NK-92 treated with Interleukin-12 subunit alpha and Interleukin-12 subunit beta, amount 100 ng/mL, for 24 hours (cell line): ENCODE data around the gene RARG.
"Not testable (repeated sequence)": the region's sequence is repeated elsewhere in the genome, so short reads cannot be mapped to it uniquely, and the experiment has no call there.

ENCODE experiments used
- DNase-seq: peaks from one replicate; lab custom pipeline; 2025; lab: John Stamatoyannopoulos, UW

Gene RARG

DNA sequence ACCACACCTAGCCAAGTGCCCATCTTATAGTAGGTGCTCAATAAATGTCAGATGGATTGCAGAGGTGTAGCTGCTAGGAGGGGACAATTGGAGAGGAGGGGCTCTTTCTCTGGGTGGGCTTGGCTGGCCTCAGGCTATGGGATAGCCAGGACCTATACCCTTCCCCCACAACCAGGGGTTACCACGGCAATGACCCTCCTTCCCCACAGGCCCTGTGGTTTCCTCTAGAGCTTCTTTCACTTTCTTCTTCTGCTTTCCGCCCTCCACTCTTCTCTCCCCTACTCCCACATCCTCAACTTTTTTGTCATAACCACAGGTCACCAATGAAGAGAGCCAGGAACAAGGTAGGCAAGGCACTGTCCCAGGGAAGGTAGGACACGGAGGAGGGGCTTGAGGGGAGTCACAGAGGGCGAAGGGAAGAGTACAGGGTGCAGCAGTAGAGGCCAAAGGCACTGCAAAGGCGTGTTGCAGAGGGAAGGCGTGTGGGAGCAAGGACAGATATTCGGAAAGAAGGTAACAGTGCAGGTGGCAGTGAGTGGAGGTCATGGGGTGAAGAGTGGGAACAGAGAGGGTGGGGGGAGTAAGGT, 23.0 kb downstream of the RARG start:
- peak; percentile 35 for DNase-seq

DNA sequence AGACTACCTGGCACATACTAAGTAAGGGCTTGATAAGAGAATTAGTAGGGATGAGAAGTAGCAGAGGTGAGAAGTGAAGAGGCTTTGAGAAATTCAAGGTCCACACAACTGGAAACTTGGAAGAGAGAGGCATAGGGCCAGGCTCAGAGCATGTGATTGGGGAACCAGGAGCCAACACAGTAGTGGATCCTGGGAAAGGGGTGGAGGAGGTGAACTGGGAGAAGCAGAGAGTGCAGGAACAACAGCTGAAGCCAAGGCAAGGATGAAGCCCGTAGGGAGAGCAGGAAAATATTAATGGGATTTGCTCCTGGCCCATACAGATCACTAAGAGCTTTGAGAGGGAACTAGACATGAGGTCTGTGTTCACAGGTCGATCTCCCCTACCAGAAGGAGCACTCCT, 23.6 kb downstream of the RARG start:
- no peak for DNase-seq

DNA sequence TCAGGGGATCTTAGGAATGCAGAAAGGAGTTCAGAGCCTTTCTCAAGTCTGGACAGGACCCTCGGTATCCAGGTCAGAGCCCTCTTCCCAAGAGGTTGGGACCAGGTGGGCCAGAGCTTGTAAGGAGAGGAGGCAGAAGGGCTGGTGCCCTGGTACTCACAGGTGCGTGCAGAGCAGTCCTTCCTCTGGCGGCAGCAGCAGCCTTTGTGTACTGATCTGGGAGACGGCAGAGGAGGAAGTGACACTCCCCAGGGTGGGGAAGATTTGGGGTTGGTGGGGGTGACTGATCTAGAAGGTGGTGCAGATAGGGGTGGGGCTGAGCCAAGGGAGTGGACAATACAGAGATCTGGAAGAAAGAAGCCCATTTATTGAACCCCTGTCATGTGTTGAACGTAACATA, 25.0 kb downstream of the RARG start, which contains the start of gene ITGB7:
Gene ITGB7 (minus strand): TSS at position 210 of the 400 bp plus-strand sequence. CDS start 6,808 bp downstream, outside the sequence.
- peak; percentile 67 for DNase-seq

DNA sequence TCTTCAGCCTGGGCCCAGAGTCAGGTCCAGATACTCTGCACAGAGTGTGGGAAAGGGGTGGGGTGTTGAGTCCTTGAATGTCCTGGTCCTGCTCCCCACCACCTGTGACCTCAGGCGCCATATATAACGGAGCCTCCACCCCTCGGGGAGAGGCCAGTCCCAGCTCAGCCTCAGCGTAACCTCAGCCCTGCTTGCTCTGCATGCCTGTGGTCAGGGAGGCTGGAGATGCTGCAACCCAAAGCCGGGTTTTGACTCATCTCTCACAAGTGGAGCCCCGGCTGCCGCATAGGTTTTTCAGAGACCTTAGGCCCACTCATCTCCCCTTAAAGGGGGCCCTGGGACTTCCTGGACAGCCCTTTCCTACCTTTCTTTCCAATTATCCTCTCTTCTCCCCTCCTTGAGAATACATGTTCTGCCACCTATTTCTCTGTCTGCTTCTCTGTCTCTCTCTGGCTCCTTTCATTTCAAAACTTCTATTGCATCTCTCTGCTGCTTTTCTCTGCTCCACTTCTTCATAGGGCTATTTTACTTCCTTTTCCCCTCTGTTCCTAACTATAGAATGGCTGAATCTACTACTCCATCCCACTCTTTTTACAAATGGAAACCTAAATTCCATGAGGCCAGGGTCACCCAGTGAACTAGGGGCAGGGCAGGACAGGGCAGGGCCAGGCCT, 26.1 kb downstream of the RARG start:
- DNase-seq, result peak; percentile 70

DNA sequence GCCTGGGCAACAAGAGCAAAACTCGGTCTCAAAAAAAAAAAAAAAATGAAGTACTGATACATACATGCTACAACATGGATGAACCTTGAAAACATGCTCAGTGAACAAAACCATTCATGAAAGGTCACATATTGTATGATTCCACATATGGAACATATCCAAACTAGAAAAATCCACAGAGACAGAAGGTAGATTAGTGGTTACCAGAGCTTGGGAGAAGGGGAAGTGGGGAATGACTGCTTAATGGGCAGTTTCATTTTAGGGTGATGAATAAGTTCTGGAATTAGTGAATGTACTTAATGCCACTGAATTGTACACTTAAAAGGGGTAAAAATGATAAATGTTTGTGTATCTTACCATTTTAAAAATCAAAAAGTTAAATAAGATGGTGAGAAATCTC, 27.7 kb downstream of the RARG start:
- no peak for DNase-seq

DNA sequence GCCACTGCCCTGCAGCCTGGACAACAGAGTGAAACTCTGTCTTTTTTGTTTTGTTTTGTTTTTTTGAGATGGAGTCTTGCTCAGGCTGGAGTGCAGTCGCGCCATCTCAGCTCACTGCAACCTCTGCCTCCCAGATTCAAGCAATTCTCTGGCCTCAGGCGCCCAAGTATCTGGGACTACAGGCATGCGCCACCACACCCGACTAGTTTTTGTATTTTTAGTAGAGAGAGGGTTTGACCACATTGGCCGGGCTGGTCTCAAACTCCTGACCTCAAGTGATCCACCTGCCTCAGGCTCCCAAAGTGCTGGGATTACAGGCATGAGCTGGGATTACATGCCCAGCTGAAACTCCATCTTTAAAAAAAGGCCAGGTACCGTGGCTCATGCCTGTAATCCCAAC, 29.7 kb downstream of the RARG start:
- DNase-seq, result not testable (repeated sequence)

DNA sequence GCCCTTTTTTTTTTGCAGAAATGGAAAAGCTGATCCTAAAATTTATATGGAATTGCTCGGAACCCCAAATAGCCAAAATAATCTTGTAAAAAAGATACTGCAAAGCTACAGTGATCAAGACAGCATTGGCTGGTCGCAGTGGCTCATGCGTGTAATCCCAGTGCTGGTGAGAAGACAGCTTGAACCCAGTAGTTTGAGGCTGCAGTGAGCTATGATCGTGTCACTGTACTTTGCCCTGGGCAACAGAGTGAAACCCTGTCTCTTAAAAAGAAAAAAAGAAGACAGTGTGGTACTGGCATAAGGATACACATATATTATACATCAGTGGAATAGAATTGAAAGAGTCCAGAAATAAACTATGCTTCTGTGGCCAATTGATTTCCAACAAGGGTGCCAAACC, 30.4 kb downstream of the RARG start:
- no peak for DNase-seq

DNA sequence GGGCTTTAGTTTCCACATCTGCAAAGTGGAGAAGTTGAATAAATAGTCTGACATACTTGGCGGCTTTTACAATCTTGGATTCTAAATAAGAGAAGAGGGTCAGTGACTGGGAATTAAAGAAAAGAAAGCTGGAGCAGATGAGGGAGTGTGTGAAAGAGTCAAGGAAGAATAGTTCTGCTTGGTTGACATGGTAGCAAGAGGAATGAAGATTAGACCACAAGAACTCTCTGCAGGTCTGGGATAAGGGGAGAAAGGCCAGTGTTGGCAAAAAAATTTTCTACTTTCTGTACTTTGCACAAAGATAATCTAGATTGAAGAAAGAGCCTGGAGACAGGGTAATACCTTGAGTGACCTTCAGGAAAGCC, 30.9 kb downstream of the RARG start:
- no peak for DNase-seq

DNA sequence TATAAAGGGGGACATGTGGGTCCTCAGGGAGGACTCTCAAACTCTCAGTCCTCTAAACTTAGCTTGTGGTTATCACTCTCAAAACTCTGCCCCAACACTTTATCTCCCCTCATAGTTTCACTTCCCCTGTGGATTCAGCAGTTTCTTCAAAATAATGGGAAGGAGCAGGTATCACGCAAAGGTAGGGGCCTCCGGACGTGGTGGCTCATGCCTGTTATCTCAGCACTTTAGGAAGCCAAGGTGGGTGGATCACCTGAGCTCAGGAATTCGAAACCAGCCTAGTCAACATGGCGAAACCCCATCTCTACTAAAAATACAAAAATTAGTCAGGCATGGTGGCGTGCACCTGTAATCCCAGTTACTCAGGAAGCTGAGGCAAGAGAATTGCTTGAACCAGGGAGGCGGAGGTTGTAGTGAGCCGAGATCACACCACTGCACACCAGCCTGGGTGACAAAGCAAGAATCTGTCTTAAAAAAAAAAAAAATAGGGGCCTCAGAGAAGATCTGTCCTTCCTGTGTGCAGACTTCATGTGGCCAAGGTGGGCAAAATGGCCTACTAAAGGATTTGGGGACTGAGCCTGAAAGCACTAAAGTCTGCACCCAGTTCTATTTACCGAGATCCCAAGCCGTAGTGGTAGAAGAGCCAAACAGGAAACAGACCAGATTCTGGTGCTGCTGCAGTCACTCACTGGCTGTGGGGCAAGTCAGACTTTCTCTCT, 31.4 kb downstream of the RARG start:
- no peak for DNase-seq

DNA sequence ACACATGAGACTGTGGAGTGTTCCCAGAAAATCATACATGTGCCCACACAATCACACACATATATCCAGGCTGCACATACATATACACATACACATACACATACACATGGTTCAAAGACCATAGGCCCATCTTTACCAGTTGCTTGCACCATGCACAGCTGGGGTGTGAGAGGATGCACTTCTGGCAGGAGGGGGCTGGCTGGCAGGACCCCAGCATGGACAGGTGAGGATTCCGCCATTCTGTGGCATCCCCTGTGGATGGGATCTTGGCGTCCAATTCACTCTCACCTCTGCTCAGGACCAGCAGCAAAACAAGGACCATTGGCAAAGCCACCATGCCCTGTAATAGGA, 31.9 kb downstream of the RARG start:
- no peak for DNase-seq

DNA sequence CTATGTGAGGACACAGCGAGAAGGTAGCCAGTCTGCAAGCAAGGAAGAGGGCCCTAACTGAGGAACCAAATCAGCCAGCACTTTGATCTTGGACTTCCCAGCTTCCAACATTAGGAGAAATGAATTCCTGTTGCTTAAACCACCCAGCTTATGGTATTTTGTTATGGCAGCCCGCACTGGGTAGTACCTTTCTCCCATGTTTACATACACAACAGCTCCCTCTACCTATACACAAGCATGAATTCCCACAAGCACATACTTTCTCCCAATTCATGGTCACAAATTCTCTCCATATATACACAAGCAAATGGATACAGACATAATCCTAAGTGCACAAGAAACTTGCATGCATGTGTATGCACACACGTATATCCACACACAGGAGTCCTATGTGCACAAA, 32.3 kb downstream of the RARG start:
- no peak for DNase-seq

DNA sequence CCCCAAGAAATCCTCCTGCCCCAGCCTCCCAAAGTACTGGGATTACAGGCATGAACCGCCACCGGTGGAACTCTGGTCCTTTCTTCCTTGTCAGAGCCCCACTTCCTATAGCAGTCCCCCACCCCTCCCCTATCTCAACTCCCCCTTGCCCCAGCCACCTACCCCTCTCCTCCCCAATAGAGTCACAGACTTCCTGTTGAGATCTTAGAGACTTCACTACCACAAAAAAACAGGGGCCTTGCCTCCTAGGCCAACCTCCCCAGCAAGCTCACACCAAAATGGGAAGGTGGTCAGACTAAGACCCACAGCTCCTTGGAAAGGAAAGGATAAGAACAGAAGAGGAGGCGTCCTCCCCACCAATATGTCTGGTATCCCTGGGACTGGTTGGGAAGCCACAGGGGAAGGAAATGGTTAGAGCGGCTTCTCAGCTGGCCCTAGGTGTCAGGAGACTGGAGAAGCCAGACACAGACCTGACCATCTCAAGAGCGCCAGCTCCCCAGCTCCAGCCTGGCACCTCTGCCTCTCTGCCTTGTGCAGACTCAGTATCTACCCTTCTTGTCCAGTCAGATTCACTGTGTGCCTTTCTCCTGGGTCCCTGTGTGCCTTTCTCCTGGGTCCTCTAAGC, 33.4 kb downstream of the RARG start:
- DNase-seq, result no peak

DNA sequence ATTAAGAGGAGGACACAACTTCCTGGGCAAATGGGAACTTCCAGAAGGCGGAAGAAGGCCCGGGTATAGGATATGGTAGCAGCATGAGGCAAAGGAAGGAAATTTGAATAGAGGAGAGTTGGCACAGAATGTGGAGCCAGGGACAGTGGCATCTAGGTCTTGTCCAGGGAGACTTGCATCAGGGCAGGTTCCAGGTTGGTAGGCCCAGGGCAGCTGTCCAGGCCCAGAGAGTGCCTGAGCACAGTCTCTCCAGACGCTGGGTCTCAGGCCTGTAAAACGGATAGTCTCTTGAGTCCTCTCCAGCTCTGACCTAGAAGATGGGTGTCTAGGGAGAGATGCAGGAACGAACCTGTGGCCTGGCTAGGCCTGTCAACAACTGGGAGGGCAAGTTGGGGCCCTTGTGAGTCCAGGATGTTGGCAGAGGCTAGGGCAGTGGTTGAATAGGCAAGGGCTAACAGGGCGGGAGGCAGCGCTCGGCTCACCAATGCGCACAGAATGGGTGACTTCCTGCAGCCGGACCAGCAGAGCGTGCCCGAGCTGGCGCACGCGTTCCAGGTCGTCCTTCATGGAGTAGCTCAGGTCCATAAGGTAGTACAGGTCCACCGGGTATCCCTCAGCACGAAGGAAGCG, 34.9 kb downstream of the RARG start:
- no peak for DNase-seq

DNA sequence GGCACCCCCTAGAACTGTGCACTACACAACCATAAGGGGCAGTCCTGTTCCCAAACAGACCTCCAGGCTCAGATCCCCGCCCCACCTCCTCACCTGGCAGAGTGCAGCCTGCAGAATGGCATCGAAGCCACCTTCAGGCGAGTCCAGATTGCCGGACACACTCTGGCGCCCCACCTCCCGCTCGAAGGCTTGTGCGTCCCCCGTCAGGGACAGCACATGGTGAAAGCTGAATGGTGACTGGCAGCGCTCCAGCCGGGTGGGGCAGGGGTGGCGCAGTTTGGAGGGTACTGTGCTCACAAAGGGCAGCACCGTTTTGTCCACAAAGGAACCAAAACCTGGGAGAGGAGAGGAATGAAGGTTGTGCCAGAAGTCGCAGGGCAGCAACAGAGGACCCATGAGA, 35.5 kb downstream of the RARG start:
- DNase-seq, result no peak

DNA sequence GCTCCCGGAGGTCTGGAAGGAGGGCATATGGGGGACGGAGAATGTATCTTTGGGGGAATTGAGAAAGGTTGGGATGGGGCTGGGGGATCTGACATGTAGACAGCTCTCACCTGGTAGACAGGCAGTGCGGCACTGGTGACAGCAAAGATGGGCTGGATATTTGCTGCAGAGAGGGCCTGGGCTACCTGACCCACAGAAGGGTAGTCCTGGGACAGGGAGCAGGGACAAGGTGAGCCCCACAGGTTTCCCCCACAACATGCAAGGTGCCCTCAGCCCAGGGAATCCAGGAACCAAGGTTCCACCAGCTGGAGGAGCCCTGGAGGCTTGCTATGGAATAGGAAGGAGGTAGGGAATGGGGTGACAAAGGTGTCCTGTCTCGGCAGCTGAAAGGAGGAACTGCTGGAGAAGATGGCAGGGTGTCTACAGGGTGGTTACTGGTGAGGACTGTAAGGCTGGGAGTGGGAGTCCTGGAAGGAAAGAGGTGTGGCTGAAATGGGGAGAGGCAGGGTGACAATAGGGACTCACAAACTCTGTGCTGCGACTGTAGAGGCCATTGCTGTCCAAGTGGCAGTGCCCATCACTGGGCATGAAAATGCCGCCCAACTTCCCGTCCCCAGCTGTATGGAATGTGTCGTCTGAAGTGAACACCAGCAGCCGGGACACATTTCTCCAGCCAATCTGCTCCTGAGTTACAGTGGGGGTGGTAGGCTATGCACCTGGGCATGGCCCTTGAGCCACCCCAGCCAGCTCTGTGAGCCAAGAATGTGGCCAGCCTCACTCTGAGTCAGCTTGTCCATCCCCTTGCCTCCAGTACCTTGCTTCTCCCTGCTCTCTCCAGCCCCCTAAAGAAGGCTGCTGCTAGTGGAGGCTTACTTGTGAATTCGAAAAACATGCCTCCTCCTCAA, 36.2 kb downstream of the RARG start:
- no peak for DNase-seq

DNA sequence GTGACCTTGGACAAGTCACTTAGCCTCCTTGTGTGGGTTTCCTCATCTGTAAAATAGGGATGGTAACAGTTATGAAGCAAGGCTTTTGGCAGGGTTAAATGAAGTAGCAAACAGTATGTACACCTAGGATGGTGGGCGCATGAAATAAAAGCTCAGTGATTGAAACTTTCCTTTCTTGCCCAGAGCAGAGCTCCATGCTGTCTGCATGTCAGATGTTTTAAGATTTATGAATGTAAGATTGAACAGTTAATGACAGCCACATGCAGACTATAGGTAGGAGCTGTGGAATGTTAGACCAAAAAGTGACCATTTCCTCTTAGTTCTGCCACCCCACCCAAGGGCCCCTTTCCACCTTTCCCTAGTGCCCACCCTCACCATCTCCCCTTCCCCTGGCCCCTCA, 37.0 kb downstream of the RARG start:
- DNase-seq, result no peak

DNA sequence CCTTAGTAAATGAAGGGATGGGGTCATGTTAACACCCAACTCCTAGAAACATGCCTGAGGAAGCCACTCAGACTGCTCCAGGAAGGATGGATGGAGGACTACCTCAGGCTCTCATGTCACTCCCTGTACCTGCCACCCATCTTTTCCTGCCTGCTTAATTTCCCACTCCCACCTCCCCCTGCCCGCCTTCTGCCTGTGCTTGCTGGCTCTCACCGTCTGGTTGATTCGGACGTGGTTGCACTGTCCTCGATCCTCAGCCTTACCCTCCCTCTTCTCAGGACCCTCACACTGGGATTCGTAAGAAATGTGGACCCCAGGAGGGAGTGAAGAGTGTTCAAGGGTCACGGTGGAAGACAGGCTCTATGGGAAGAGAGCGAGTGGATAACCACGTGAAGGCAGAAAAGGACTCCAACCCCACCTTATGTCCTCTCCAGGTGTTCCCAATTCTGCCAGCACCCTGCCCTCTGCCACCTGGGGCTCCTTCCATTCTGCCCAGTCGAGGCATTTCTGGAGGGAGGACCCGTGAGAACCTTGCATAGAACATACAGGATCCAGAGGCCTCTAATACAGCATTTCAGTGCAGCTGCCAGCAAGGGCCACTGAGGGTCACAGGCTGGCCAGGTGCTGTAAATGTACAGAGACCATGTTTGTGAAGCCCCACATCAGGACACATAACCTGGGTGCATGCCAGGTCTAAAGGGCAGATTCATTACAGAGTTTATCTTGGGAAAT, 37.9 kb downstream of the RARG start:
- DNase-seq, result no peak

DNA sequence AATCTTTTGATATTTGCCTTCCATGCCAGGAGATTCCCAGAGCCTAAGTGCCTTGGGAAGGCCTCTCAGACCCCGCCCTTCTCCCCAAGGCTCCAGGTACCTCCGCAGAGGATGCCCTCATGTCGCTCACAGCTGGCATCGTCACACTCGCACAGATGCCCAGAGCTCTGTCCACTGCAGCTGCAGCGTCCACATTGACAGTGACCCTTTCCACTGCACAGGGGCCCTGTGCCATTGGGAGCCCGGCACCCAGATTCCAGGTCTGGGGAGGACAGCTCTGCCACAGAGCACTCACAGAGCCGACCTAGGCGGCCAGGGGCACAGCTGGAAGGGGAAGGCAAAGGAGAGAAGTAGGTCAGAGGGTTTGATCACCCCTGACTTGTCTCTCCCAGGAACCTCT, 39.0 kb downstream of the RARG start:
- DNase-seq, result no peak

DNA sequence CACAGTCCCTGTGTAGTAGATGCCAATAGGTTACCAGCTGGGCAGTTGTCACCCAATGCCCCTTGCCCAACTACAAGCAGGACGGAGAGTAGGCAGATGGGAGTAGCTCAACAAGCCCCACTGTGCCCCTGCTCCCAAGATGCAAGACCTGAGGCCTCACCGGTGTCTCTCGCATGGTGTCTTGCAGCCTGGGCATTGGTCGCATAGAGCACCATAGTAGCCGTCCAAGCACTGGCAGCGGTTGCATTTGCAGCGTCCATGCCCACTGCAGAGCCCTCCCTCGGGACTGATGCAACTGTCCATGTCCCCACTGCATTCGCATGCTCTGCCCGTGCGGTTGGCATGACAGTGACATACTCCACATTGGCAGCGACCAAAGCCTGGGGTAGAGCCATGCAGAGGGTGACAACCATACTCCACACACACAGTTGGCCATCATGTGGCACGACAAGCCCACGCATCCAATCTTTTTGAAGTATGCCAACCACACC, 39.4 kb downstream of the RARG start:
- no peak for DNase-seq

DNA sequence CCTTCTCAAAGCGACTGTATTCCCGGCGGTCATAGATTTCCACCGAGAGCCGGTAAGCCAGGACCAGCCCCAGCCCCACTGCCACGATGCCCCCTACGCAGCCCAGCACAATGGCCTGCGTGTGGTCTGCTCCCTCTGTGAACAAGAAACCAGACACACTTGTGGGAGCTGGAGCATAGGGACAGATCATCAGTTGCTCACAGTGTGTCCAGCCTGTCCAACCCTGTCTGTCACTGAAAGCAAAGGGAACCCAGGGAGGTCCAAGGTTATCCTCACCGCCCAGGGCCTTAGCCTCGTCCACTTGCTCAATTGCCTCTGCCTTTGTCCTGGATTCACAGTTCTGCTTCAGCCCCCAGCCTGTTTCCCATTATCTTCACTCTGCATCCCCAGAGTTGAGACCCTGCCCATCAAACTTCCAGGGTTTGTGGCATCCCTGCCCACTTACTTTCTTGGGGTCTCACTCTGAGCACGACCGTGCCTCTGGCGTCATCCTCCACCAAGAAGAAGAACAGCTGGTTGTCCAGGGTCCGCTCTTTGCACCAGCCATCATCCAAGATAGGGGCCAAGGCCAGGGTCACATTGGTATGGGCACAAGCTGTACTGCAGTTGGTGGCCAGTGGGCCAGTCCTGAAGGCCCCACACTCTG, 40.0 kb downstream of the RARG start:
- DNase-seq, result no peak
